HepG2 (cell line): ENCODE results near the gene INTS12. TPM values are rescaled to one million over a fixed set of nuclear protein-coding genes. Genes with fewer than 3 reads are reported as not detected.

ENCODE experiments used
- ATAC-seq: fragments of 200-7000 bp; cut with Tn5 transposase; 3 replicates; pipeline ENCODE4 v1.9.1; 2020; ENCODE audit warnings: mild to moderate bottlenecking, moderate library complexity
- BruUV-seq: library from RNA; stranded (reverse); fragments of 400-500 nt; replicated peaks from 2 replicates; lab custom pipeline; 2021; lab: Mats Ljungman, UMichigan
- CTCF ChIA-PET: fragments of 300-600 bp; formaldehyde crosslinking; extraction: SDS; loops from one replicate; lab custom pipeline; 2021; ENCODE audit warnings: low total read pairs, inconsistent platforms, low intra/inter-chr PET ratio; lab: Yijun Ruan, JAX
- POLR2A ChIA-PET: fragments of 350-600 bp; sonication (Branson Sonifier 250); formaldehyde crosslinking; loops from one replicate; lab custom pipeline; 2020; ENCODE audit warnings: antibody characterized with exemption, inconsistent platforms; lab: Yijun Ruan, JAX
- DNase-seq: peaks from one replicate; pipeline ENCODE4 v3.0.0-alpha.2; 2015; ENCODE audit warnings: low spot score
- FAIRE-seq: peaks from 3 replicates; lab custom pipeline; 2011; peaks lifted over from hg19 to GRCh38; lab: Jason Lieb, UNC
- H2AFZ ChIP-seq: one replicate; pipeline ENCODE4 v1.6.1; 2011; ENCODE audit warnings: low read length, inconsistent platforms
- H3K27ac ChIP-seq: fragments of 300-600 bp; 3 replicates; pipeline ENCODE4 v1.8.0; 2011; ENCODE audit warnings: mixed run types, mild to moderate bottlenecking, mixed read lengths, low read length, inconsistent platforms; ENCODE audit not compliant: insufficient read depth; ENCODE audit errors: extremely low read length
- H3K27me3 ChIP-seq, 2 experiments: fragments of 200-600 bp in 1 of 2; 2 replicates in 1 of 2; 3 replicates in 1 of 2; pipeline versions ENCODE4 v1.6.0 to v1.8.0; 2011; ENCODE audit warnings: low read length in 2 of 2, mild to moderate bottlenecking in 2 of 2, moderate library complexity in 2 of 2, inconsistent platforms in 1 of 2; ENCODE audit not compliant: insufficient read depth in 2 of 2, control insufficient read depth in 1 of 2
- H3K36me3 ChIP-seq, 2 experiments: fragments of 200-600 bp in 1 of 2; replicated peaks in 1 of 2; 2 replicates in 1 of 2; 3 replicates in 1 of 2; pipeline versions ENCODE4 v1.5.1 to v1.8.0; 2011; ENCODE audit warnings: low read length in 2 of 2, inconsistent platforms in 1 of 2; ENCODE audit not compliant: insufficient read depth in 2 of 2, control insufficient read depth in 1 of 2
- H3K4me1 ChIP-seq: 2 replicates; pipeline ENCODE4 v1.5.1; 2012; ENCODE audit warnings: low read length, inconsistent platforms; ENCODE audit not compliant: insufficient read depth
- H3K4me2 ChIP-seq: 2 replicates; pipeline ENCODE4 v1.6.0; 2011; ENCODE audit warnings: low read depth, low read length, inconsistent platforms
- H3K4me3 ChIP-seq, 3 experiments: fragments of 200-600 bp in 1 of 3; sonication (generic), shearing (Covaris generic) in 1 of 3; replicated peaks in 1 of 3; 2 replicates each; pipeline ENCODE4 v1.5.1; 2011 to 2016; ENCODE audit warnings: low read length in 3 of 3, inconsistent platforms in 2 of 3, low read depth in 2 of 3, mild to moderate bottlenecking in 2 of 3, control low read depth in 1 of 3, mixed read lengths in 1 of 3; ENCODE audit not compliant: insufficient read depth in 1 of 3
- H3K79me2 ChIP-seq: one replicate; pipeline ENCODE4 v1.6.1; 2011; ENCODE audit warnings: low read length, inconsistent platforms; ENCODE audit not compliant: insufficient read depth
- H3K9ac ChIP-seq: 2 replicates; pipeline ENCODE4 v1.6.0; 2011; ENCODE audit warnings: mild to moderate bottlenecking, low read depth, low read length, inconsistent platforms; ENCODE audit not compliant: insufficient read depth
- H3K9me3 ChIP-seq: 2 replicates; pipeline ENCODE4 v1.5.1; 2012; ENCODE audit warnings: mild to moderate bottlenecking, low read length
- H4K20me1 ChIP-seq: 2 replicates; pipeline ENCODE4 v1.6.0; 2011; ENCODE audit warnings: inconsistent platforms, mild to moderate bottlenecking, low read length, moderate library complexity; ENCODE audit not compliant: insufficient read depth
- ELF4 ChIP-seq: sonication (generic); formaldehyde crosslinking; IDR thresholded peaks from 2 replicates; pipeline ENCODE4 v1.5.0; 2020; ENCODE audit warnings: missing genetic modification reagents, mild to moderate bottlenecking, moderate library complexity, borderline replicate concordance
- FOXK1 ChIP-seq: sonication (generic); formaldehyde crosslinking; IDR thresholded peaks from 2 replicates; pipeline ENCODE4 v1.4.0; 2020; ENCODE audit warnings: low read depth, missing genetic modification reagents, borderline replicate concordance
- NFAT5 ChIP-seq: sonication (generic); formaldehyde crosslinking; IDR thresholded peaks from 2 replicates; pipeline ENCODE4 v1.4.0; 2020; ENCODE audit warnings: missing genetic modification reagents
- ZNF234 ChIP-seq: sonication (generic); formaldehyde crosslinking; conservative IDR thresholded peaks from 2 replicates; pipeline ENCODE4 v1.5.1; 2020; ENCODE audit warnings: mild to moderate bottlenecking, missing genetic modification reagents
- ZNF44 ChIP-seq: sonication (generic); formaldehyde crosslinking; IDR thresholded peaks from 2 replicates; pipeline ENCODE4 v1.5.1; 2020; ENCODE audit warnings: mild to moderate bottlenecking, missing genetic modification reagents
- WGBS: methylation state at CpG from one replicate; pipeline ENCODE4 v1.1.6; 2017; ENCODE audit warnings: low lambda C conversion rate; 5-methylcytosine and 5-hydroxymethylcytosine counted together
- in situ Hi-C: cut with HindIII; loops from 2 replicates; pipeline ENCODE4 v1.10.0; 2017; ENCODE audit warnings: low pct_unique_long_range_greater_than_20kb; ENCODE audit not compliant: extremely low pct_ligation_motif_present
- intact Hi-C: fragments of 100-400 bp; cut with micrococcal nuclease; formaldehyde crosslinking; loops from one replicate; pipeline ENCODE4 v1.10.0; 2022; ENCODE audit not compliant: unreplicated experiment
- polyA plus RNA-seq, 8 experiments: library from polyadenylated mRNA; depleted of rRNA in 3 of 8; stranded (reverse) in 7 of 8; unstranded in 1 of 8; fragments of >200 nt; fragmentation: Illumina TruSeq in 4 of 8; extraction: Trizol in 4 of 8; gene quantifications; 2 replicates each; pipeline versions ENCODE4 v1.2.1 to v1.2.3, GENCODE V29; 2011 to 2016; ENCODE audit warnings: low read depth in 4 of 8, missing spikeins in 1 of 8, mixed read lengths in 1 of 8; ENCODE audit not compliant: insufficient read depth in 1 of 8
- total RNA-seq, 5 experiments: library from RNA; depleted of rRNA; stranded (reverse); fragments of >200 nt; fragmentation: Illumina TruSeq; extraction: Trizol; gene quantifications; 2 replicates each; pipeline ENCODE4 v1.2.3, GENCODE V29; 2016; ENCODE audit warnings: low read depth in 1 of 5

INTS12 gene
- total and polyA plus RNA-seq, 2 of the 13 experiments (the other 11 are each of a cell fraction or from before 2014, with no cell fraction given), result 20.2 to 21.1 TPM

DNA sequence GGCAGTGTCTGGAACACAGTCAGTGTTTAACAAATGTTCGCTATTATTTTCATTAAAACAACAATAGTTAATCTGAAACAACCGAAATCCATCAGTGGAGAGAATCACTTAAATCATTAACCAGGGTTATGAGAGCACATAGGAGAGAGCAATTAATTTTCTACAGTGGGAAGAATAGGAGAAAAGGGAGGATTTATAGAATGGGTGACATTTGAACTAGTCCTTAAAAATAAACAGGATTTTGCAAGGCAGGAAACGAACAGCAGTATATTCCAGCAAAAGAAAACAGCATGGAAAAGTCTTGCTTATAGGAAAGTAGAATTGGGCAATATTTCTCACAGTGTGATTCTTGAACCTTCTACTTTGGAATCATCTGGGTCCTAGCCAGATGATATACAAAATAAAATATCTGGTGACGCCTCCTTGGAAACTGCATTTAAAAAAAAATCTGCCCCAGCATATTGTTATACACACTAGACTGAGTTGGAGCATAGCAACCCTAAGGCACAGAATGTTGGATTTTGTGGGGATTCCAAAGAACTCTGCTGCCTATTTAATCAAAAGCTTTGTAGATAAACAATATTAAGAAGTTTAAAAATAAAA, 56.1 kb downstream of the INTS12 start:
- in situ Hi-C loops, result no loop called here
- H3K4me3 ChIP-seq, result no peak overlapping the region
- no peak overlapping the region for H3K9ac ChIP-seq
- H3K9me3 ChIP-seq, result no peaks in the 10 kb centered on the region
- no peaks in the 10 kb centered on the region for H3K4me1 ChIP-seq
- 22% methylated on average over 4 of the region's 4 CpGs for WGBS
- ATAC-seq (no peak), FAIRE-seq (no peak)
- CTCF ChIA-PET, result no interaction called here
- H3K79me2 ChIP-seq, result no peaks in the 10 kb centered on the region
- H3K36me3 ChIP-seq, result no peaks in the 10 kb centered on the region
- no peaks in the 10 kb centered on the region for H4K20me1 ChIP-seq
- H2AFZ ChIP-seq, result no peak overlapping the region
- TF ChIP-seq ZNF44 (CRISPR knock-in tag), result no peak
- TF ChIP-seq NFAT5 (CRISPR knock-in tag), result no peak
- no peak for TF ChIP-seq ZNF234
- no peak for TF ChIP-seq ELF4 (CRISPR knock-in tag)
- no peak for TF ChIP-seq FOXK1
- TF ChIP-seq, all 625 proteins: peak for 0
- no TSS peak for BruUV-seq
- Histone ChIP-seq H3K27ac (no peak overlapping the region), H3K27me3 (no peaks in the 10 kb centered on the region), H3K4me2 (no peak overlapping the region)
- intact Hi-C loops, result no loop called here
- no peak for DNase-seq
- POLR2A ChIA-PET, result no interaction called here
